ENCODE data around the gene DSE.

Gene DSE

GRCh38 chr6:116359131-116359530 lies 11.6 kb upstream of the DSE start:
- in situ Hi-C loops (cut with MboI; ENCODE audit: low sequenced_read_pairs) = no loop called here

DNA sequence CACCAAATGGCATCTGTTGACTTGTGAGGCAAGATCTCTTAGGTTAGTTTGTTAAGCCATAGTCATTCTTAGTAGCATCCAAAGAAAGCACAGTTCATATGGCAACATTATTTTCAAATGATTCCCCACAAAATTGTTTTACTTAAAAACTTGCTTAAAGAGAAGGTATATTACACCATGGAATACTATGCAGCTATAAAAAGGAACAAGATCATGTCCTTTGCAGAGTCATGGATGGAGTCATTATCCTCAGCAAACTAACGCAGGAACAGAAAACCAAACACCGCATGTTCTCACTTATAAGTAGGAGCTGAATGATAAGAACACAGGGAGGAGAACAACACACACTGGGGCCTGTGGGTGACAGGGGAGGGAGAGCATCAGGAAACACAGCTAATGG lies 10.9 kb upstream of the DSE start:
- in situ Hi-C loops (cut with MboI; ENCODE audit: low sequenced_read_pairs) = no loop called here

GRCh38 chr6:116362276-116362675 lies 8.5 kb upstream of the DSE start:
- in situ Hi-C loops (cut with MboI; ENCODE audit: low sequenced_read_pairs) = no loop called here

DNA sequence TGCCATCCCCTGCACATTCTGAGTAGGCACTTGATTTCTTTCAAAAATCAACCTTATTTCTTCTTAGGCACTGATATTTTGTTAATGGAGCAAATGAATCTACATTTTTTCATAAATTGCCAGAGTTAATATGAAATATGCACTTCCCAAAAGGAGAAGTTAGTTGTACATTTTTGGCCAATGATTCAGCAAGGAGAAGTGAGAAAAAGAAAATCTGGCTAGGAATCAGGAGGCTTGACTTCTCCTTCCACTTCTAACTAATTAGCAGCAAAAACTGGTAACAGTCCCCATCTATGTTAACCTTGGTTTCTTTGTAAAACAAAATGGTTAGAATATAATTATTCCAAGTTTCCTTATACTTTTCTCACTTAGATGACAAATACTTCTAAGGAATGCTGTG lies 7.0 kb upstream of the DSE start:
- in situ Hi-C loops (cut with MboI; ENCODE audit: low sequenced_read_pairs) = no loop called here

DNA sequence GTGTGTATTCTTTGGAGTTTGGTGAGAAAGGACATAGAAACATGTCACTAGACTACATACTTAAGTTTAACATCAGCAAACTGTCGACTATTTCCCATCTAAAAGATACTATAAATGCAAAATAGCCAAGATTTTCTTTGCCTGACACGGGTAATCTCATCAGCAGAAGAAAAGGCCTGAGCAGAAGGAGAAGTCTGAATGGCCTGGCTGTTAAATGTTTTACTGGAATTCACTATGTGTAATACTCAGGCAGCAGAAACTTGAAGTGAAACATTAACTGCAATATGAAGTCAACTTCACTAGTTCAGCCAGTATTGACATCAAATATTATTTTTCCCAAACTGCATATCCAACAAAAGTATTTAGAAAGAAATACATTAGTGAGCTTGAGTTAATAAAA lies 6.4 kb upstream of the DSE start:
- in situ Hi-C loops (cut with MboI; ENCODE audit: low sequenced_read_pairs) = no loop called here

- in situ Hi-C loops (cut with MboI; ENCODE audit: low sequenced_read_pairs) = no loop called here
Observed at GRCh38 chr6:116365743-116366142, 5.0 kb upstream of the DSE start.

DNA sequence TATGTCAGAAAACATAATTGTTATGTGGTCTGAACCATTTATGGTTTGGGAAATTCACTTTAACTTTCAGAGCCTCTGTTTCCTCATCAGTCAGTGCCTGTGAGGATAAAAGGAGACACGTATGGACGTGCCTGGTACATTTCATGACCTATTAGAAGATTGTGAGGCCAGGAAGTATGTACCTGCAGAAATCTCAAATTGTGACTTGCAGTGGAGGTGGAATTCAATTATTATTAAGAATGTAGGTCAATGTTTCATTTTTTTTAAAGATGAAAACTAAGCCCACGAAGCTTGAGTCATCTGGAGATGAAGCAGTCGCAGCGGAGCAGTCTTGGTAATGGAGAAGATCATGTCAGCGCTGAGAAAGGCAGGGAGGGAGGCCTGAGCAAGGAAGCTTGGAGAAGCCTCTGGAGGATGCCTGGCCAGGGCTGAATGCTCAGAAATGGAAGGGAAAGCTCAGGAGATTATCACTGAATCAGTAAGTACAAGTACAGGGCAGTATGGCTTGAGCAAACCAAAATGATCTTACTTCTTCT lies 3.9 kb upstream of the DSE start:
- in situ Hi-C loops (cut with MboI; ENCODE audit: low sequenced_read_pairs) = no loop called here

- in situ Hi-C loops (cut with MboI; ENCODE audit: low sequenced_read_pairs) = no loop called here
Observed at GRCh38 chr6:116369540-116369939, 1.2 kb upstream of the DSE start.

DNA sequence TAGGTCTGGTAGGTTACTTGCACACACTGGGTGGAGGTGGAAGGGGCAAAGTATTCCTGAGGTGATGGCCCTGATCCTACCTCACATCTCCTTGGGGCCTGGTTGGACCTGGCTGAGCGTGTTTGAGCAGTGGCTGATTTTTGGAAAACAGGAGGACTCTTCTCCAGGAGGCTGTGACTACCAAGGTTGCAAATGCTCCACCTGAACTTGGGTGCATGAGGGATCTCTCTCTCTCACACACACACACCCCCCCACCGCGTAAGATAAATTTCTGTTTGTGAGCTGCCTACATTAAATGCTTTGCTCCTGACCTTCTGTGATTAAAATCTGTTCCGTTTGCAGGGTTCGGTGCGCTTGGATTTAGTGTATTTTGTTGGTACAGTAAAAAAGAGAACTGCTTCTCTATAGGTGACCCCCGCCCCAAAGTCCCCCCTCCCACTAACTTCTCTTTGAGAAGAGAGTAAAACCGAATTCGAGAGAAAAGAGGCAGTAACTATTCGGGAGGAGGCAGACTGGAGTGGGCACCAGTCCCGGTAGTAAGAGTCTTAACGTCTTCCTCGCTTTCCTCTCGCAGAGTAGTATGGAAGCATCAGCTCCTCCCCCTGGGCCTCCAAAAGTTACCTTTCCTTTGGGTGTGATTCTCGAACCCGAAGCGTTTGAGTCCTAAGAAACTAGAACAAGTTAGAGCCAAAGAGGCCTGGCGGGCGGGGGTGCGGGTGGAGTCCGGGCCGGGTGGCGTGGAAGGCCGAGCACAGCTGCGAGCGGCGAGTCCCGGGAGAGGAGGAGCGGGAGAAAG lies 585 bp upstream of the DSE start:
- in situ Hi-C loops (cut with MboI; ENCODE audit: low sequenced_read_pairs) = no loop called here

DNA sequence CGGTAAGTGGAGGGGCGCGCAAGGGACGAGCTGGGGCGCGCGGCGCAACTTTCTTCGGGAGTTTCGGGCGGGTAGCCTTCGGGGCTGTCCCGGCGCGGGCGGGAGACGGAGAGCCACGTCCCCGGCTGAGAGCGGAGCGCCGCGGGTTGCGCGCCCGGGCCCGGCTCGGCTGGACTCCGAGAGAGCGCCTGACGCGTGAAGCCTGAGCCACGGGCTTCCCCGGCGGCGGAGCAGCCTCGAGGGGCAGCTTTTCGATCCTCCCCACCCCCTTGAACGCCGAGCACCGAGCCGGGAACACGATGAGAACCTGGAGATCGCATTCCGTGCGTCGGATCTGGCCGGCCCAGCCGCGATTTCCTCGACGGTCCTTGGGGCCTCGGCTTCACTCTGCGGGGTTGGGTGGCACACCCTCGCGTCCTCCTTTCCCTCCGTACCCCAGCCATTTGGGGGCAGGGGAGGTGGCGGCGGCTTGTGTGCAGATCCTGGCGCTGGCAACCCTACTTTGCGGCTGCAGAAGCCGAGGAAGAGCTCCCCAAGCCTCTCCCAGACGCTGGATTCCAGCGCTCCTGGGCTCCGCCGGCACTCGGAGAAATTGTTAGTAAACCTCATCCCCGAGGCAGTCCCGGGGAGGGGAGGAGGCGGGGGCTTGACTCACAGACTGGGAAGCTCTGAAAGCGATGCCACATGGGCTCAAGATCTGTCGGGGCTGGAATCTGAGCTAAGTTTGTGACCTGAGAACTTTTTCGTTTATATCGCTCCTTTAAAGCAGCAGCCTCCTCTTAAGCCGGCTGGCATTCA lies 572 bp downstream of the DSE start:
- in situ Hi-C loops (cut with MboI; ENCODE audit: low sequenced_read_pairs) = no loop called here

DNA sequence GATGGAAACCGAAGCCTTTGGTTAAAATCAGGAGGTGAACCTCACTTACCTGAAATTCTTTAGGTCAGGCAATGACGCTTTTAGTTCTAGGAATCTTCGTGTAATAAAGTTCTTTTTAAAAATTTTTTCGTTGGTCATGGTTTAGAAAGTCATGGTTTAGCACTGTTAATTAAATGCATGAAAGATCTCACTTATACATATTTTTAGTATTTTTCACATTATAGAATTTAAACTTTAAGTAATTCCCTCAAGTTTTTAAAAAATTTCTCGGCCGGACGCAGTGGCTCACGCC lies 1.1 kb downstream of the DSE start:
- in situ Hi-C loops (cut with MboI; ENCODE audit: low sequenced_read_pairs) = no loop called here

DNA sequence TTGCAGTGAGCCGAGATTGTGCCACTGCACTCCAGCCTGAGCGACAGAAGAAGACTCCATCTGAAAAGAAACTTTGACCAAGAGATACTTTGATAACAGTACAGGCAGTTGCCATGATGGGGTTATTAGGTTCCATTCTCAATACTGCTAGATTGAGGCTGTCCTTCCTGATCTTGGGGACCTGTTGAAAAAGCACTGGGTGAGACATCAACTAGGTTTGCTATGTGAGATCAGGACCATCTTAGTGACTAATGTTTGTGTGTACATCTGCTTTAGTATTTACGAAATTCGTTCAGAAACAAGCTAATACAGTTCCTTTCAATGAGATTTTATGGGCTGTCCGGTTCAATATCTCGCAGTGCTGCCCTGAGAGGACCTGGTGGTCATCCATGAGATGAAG lies 2.6 kb downstream of the DSE start:
- in situ Hi-C loops (cut with MboI; ENCODE audit: low sequenced_read_pairs) = no loop called here

- in situ Hi-C loops (cut with MboI; ENCODE audit: low sequenced_read_pairs) = no loop called here
Observed at GRCh38 chr6:116373940-116374339, 3.2 kb downstream of the DSE start.

GRCh38 chr6:116374586-116374985 lies 3.8 kb downstream of the DSE start:
- in situ Hi-C loops (cut with MboI; ENCODE audit: low sequenced_read_pairs) = no loop called here

GRCh38 chr6:116375262-116375661 lies 4.5 kb downstream of the DSE start:
- in situ Hi-C loops (cut with MboI; ENCODE audit: low sequenced_read_pairs) = no loop called here

GRCh38 chr6:116376149-116376548 lies 5.4 kb downstream of the DSE start:
- in situ Hi-C loops (cut with MboI; ENCODE audit: low sequenced_read_pairs) = no loop called here

DNA sequence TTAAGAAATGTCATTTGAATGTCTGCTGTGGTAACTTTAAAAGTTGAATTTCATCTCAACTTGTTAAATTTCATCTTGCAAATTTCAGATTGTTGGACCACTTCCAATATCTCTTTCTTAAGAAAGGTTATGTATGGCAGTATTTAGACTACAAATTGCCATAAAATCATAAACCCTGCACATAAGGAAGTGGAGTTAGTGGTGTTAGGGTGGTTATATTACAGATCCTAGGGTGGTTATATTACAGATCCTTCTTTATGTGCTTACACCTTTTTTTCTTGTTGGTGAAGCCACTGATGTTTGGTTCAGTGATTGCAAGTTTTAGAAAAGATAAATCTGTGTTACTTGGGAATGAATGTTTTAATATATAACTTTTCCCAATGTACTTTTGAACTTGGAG lies 9.0 kb downstream of the DSE start:
- in situ Hi-C loops (cut with MboI; ENCODE audit: low sequenced_read_pairs) = no loop called here

DNA sequence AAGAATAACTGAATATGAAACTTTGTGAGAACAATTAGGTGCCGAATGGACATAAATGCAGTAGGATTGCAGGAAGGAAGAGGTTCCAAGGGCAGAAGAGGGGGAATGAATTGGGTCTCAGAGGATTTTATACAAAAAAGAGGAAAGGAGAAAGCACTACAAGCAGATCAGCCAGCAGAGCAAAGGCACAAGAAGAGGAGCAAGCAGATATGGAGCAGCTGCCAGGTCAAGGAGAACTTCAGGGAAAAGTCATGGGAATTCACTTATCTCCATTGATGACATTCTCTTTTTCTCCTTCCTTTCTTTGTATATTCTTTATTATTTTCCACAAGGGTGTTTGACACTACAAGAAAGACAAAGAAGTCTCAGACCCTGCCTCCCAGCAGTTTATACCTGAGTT lies 9.6 kb downstream of the DSE start:
- in situ Hi-C loops (cut with MboI; ENCODE audit: low sequenced_read_pairs) = no loop called here

DNA sequence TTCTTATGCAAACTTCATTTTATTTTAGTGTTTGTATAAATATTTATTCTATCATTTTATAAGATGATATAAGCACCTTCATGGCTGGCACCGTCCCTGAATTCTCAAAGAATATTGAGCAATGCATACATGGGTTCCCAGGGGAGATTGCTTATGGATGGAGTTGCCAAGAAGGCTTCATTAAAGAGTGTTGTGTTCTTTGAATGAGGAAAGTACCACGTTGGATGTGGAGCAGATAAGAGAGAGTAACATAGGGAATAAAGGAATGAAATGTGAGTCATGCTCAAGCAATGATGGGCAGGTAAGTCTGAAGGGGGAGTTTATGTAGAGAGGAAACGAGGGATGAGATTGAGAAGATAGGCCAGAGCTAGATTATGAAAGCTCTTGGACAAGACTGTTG lies 10.3 kb downstream of the DSE start:
- in situ Hi-C loops (cut with MboI; ENCODE audit: low sequenced_read_pairs) = no loop called here

DNA sequence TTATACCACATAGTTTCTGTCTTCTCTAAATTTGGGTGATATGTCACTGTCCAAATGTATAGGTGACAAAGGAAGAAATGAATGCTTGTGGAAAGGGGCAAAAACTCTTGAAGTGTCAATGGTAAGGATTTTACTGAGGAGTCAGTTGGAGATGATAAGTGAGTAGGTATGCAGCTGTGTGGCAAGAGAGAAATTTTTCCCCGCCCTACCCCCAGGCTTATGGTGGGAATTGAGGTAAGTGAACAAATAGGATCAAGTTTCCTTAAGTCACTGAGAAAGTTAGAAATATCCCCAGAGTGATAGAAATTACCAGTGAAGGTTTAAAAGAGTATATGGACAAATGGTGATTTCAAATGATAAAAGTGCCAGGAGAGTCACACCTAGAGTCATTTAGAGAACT lies 11.8 kb downstream of the DSE start:
- in situ Hi-C loops (cut with MboI; ENCODE audit: low sequenced_read_pairs) = no loop called here

GRCh38 chr6:116384727-116385458 lies 14.1 kb downstream of the DSE start:
- in situ Hi-C loops (cut with MboI; ENCODE audit: low sequenced_read_pairs) = no loop called here

GRCh38 chr6:116385459-116385802 lies 14.7 kb downstream of the DSE start:
- in situ Hi-C loops (cut with MboI; ENCODE audit: low sequenced_read_pairs) = no loop called here
